ENCODE results near the gene TSPYL6. TPM values are rescaled to one million over a fixed set of nuclear protein-coding genes. Genes with fewer than 3 reads are reported as not detected.

TSPYL6 gene
- total and polyA plus RNA-seq, 2 experiments from 2014 or later: not detected

DNA sequence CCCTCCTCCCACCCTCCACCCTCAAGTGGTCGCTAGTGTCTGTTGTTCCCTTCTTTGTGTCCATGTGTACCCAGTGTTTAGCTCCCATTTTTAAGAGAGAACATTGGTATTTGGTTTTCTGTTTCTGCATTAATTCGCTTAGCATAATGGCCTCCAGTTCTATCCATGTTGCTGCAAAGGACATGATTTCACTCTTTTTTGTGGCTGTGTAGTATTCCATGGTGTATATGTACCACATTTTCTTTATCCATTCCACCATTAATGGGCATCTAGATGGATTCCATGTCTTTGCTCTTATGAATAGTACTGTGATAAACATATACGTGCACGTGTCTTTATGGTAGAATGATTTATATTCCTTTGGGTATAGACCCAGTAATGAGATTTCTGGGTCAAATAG lies 42.9 kb downstream of the TSPYL6 start:
- Histone ChIP-seq H2AFZ (no peak overlapping the region), H3K27me3 (ENCODE audit: insufficient read depth) (no peaks in the 10 kb centered on the region), H3K79me2 (replicated peaks; ENCODE audit: insufficient read depth) (no peaks in the 10 kb centered on the region), H3K9me2 (ENCODE audit: insufficient read depth) (no peaks in the 10 kb centered on the region; the same call in 1 of the 2 replicates), H3K4me2 (no peak overlapping the region), H3K4me1 (ENCODE audit: insufficient read depth) (no peaks in the 10 kb centered on the region), H3K4me3 (no peak overlapping the region), H3K27ac (ENCODE audit: low read depth) (no peak overlapping the region), H4K20me1 (replicated peaks; ENCODE audit: insufficient read depth) (no peaks in the 10 kb centered on the region), H3F3A (replicated peaks; ENCODE audit: low read depth) (no peaks in the 10 kb centered on the region), H3K36me3 (ENCODE audit: insufficient read depth) (no peaks in the 10 kb centered on the region)
- ATAC-seq (no peak), DNase-seq (ENCODE audit: low spot score) (no peak)
- Mint-ChIP-seq H3K9me3 (peaks cover 17% of the 10 kb centered on the region; the same call in 2 of the 3 replicates), H3K36me3 (ENCODE audit: low read depth) (no peaks in the 10 kb centered on the region), H3K4me1 (no peaks in the 10 kb centered on the region), H3K27ac (no peak overlapping the region), H3K4me3 (no peak overlapping the region), H3K27me3 (ENCODE audit: insufficient read depth, low read depth, poor library complexity) (no peaks in the 10 kb centered on the region)
- TF ChIP-seq STAT1 (IDR thresholded peaks at IDR 0.05; ENCODE audit: unreplicated experiment) (no peak), POLR2AphosphoS5 (IDR thresholded peaks at IDR 0.05; ENCODE audit: low read depth) (no peak), CREB1 (CRISPR knock-in tag; IDR thresholded peaks at IDR 0.05; ENCODE audit: low read depth) (no peak), JUNB (IDR thresholded peaks at IDR 0.05; ENCODE audit: unreplicated experiment) (no peak), ZNF331 (CRISPR knock-in tag; IDR thresholded peaks at IDR 0.05; ENCODE audit: low read depth) (no peak), NANOG (IDR thresholded peaks at IDR 0.05; ENCODE audit: borderline replicate concordance) (no peak), EZH2phosphoT487 (IDR thresholded peaks at IDR 0.05; ENCODE audit: unreplicated experiment) (no peak), EZH2 (IDR thresholded peaks at IDR 0.05; ENCODE audit: low read depth, unreplicated experiment) (no peak), ZNF114 (CRISPR knock-in tag; IDR thresholded peaks at IDR 0.05) (no peak)
- TF ChIP-seq, protein P1, sequence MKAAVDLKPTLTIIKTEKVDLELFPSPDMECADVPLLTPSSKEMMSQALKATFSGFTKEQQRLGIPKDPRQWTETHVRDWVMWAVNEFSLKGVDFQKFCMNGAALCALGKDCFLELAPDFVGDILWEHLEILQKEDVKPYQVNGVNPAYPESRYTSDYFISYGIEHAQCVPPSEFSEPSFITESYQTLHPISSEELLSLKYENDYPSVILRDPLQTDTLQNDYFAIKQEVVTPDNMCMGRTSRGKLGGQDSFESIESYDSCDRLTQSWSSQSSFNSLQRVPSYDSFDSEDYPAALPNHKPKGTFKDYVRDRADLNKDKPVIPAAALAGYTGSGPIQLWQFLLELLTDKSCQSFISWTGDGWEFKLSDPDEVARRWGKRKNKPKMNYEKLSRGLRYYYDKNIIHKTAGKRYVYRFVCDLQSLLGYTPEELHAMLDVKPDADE (IDR thresholded peaks at IDR 0.05): no peak
- TF ChIP-seq, protein P2, sequence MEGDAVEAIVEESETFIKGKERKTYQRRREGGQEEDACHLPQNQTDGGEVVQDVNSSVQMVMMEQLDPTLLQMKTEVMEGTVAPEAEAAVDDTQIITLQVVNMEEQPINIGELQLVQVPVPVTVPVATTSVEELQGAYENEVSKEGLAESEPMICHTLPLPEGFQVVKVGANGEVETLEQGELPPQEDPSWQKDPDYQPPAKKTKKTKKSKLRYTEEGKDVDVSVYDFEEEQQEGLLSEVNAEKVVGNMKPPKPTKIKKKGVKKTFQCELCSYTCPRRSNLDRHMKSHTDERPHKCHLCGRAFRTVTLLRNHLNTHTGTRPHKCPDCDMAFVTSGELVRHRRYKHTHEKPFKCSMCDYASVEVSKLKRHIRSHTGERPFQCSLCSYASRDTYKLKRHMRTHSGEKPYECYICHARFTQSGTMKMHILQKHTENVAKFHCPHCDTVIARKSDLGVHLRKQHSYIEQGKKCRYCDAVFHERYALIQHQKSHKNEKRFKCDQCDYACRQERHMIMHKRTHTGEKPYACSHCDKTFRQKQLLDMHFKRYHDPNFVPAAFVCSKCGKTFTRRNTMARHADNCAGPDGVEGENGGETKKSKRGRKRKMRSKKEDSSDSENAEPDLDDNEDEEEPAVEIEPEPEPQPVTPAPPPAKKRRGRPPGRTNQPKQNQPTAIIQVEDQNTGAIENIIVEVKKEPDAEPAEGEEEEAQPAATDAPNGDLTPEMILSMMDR (conservative IDR thresholded peaks at IDR 0.05; ENCODE audit: low read depth in 2 of 2): no peak
- TF ChIP-seq, protein P3, sequence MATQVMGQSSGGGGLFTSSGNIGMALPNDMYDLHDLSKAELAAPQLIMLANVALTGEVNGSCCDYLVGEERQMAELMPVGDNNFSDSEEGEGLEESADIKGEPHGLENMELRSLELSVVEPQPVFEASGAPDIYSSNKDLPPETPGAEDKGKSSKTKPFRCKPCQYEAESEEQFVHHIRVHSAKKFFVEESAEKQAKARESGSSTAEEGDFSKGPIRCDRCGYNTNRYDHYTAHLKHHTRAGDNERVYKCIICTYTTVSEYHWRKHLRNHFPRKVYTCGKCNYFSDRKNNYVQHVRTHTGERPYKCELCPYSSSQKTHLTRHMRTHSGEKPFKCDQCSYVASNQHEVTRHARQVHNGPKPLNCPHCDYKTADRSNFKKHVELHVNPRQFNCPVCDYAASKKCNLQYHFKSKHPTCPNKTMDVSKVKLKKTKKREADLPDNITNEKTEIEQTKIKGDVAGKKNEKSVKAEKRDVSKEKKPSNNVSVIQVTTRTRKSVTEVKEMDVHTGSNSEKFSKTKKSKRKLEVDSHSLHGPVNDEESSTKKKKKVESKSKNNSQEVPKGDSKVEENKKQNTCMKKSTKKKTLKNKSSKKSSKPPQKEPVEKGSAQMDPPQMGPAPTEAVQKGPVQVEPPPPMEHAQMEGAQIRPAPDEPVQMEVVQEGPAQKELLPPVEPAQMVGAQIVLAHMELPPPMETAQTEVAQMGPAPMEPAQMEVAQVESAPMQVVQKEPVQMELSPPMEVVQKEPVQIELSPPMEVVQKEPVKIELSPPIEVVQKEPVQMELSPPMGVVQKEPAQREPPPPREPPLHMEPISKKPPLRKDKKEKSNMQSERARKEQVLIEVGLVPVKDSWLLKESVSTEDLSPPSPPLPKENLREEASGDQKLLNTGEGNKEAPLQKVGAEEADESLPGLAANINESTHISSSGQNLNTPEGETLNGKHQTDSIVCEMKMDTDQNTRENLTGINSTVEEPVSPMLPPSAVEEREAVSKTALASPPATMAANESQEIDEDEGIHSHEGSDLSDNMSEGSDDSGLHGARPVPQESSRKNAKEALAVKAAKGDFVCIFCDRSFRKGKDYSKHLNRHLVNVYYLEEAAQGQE (IDR thresholded peaks at IDR 0.05; ENCODE audit: unreplicated experiment): no peak
- TF ChIP-seq, protein P4, sequence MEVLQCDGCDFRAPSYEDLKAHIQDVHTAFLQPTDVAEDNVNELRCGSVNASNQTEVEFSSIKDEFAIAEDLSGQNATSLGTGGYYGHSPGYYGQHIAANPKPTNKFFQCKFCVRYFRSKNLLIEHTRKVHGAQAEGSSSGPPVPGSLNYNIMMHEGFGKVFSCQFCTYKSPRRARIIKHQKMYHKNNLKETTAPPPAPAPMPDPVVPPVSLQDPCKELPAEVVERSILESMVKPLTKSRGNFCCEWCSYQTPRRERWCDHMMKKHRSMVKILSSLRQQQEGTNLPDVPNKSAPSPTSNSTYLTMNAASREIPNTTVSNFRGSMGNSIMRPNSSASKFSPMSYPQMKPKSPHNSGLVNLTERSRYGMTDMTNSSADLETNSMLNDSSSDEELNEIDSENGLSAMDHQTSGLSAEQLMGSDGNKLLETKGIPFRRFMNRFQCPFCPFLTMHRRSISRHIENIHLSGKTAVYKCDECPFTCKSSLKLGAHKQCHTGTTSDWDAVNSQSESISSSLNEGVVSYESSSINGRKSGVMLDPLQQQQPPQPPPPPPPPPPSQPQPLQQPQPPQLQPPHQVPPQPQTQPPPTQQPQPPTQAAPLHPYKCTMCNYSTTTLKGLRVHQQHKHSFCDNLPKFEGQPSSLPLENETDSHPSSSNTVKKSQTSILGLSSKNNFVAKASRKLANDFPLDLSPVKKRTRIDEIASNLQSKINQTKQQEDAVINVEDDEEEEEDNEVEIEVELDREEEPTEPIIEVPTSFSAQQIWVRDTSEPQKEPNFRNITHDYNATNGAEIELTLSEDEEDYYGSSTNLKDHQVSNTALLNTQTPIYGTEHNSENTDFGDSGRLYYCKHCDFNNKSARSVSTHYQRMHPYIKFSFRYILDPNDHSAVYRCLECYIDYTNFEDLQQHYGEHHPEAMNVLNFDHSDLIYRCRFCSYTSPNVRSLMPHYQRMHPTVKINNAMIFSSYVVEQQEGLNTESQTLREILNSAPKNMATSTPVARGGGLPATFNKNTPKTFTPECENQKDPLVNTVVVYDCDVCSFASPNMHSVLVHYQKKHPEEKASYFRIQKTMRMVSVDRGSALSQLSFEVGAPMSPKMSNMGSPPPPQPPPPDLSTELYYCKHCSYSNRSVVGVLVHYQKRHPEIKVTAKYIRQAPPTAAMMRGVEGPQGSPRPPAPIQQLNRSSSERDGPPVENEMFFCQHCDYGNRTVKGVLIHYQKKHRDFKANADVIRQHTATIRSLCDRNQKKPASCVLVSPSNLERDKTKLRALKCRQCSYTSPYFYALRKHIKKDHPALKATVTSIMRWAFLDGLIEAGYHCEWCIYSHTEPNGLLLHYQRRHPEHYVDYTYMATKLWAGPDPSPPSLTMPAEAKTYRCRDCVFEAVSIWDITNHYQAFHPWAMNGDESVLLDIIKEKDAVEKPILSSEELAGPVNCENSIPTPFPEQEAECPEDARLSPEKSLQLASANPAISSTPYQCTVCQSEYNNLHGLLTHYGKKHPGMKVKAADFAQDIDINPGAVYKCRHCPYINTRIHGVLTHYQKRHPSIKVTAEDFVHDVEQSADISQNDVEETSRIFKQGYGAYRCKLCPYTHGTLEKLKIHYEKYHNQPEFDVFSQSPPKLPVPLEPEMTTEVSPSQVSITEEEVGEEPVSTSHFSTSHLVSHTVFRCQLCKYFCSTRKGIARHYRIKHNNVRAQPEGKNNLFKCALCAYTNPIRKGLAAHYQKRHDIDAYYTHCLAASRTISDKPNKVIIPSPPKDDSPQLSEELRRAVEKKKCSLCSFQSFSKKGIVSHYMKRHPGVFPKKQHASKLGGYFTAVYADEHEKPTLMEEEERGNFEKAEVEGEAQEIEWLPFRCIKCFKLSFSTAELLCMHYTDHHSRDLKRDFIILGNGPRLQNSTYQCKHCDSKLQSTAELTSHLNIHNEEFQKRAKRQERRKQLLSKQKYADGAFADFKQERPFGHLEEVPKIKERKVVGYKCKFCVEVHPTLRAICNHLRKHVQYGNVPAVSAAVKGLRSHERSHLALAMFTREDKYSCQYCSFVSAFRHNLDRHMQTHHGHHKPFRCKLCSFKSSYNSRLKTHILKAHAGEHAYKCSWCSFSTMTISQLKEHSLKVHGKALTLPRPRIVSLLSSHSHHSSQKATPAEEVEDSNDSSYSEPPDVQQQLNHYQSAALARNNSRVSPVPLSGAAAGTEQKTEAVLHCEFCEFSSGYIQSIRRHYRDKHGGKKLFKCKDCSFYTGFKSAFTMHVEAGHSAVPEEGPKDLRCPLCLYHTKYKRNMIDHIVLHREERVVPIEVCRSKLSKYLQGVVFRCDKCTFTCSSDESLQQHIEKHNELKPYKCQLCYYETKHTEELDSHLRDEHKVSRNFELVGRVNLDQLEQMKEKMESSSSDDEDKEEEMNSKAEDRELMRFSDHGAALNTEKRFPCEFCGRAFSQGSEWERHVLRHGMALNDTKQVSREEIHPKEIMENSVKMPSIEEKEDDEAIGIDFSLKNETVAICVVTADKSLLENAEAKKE (CRISPR knock-in tag; IDR thresholded peaks at IDR 0.05): no peak
